Activated naive CD4-positive, alpha-beta T cell treated with anti-CD3 and anti-CD28 coated beads, Interleukin-2, amount 50 U/mL, for 72 hours (primary cell): ENCODE measurements around the gene GIPC2. TPM values are rescaled to one million over a fixed set of nuclear protein-coding genes. Genes with fewer than 3 reads are reported as not detected.
"Not testable (repeated sequence)": the region's sequence is repeated elsewhere in the genome, so short reads cannot be mapped to it uniquely, and the experiment has no call there.

Experiments used
- ATAC-seq, 2 donors: fragments of 150-1000 bp; cut with Tn5 transposase; 2 replicates each; pipeline ENCODE4 v1.10.0; 2021; ENCODE audit warnings: mild to moderate bottlenecking in 2 of 2, moderate library complexity in 2 of 2
- DNase-seq, 2 donors: peaks; one replicate each; pipeline ENCODE4 v3.0.0; 2021 to 2022; ENCODE audit warnings: low spot score in 2 of 2
- H3K27ac Mint-ChIP-seq, 2 donors: one replicate each; pipeline ENCODE4 v1.8.0; 2022; ENCODE audit warnings: mild to moderate bottlenecking in 2 of 2, mixed read lengths in 2 of 2
- H3K36me3 Mint-ChIP-seq, 2 donors: one replicate each; pipeline ENCODE4 v1.8.0; 2022; ENCODE audit warnings: mixed read lengths in 2 of 2
- H3K9me3 Mint-ChIP-seq, 2 donors: one replicate each; pipeline ENCODE4 v1.8.0; 2022; ENCODE audit warnings: mixed read lengths in 2 of 2
- total RNA-seq, 2 donors: library from RNA; stranded (reverse); gene quantifications; one replicate each; pipeline ENCODE4 v1.2.3, GENCODE V29; 2022

Gene GIPC2
- total RNA-seq, 2 donors from 2014 or later, result 0.16 to 0.39 TPM

DNA sequence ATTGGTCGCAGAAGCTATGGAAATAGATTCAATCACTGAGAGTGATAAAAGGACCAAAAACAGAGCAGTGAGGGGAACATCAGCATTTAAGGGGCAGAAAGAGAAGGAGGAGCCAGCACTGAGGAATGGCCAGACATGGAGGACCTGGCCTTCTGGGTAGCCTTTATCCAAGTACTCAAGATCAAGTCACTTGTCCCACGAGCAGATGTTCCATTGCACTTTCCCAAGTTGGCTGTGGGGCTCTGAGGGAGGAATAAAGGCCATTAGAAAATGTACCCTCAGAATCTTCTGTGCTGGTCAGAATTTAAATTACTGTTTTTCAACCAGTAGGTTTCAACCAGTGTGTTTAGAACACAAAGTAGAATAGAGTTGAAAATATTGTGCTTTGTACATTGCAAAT is 55.3 kb downstream of the GIPC2 start:
- DNase-seq (no peak), ATAC-seq (no peak)
- no peaks in the 10 kb centered on the region for H3K9me3 Mint-ChIP-seq
- H3K36me3 Mint-ChIP-seq, result no peaks in the 10 kb centered on the region
- H3K27ac Mint-ChIP-seq, result no peak overlapping the region

DNA sequence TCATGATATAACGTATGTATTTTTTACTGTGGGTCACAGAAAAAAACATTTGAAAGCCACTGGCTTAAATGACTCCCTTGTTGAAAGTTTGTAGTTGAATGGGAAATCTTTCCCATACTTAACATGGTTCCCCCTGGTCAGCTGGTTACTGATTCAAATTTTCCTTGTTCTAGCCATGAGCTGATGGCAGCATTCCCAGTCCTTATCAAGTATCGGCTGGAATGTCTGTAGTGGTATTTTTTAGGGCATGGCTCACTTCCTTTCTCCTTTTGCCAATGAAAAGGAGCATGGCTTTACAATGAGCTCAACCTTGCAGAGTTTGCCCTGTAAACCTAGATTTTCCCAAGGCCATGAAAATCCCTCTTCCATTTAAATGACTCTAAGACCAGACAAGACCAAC is 55.7 kb downstream of the GIPC2 start:
- H3K9me3 Mint-ChIP-seq, result no peaks in the 10 kb centered on the region
- no peak overlapping the region for H3K27ac Mint-ChIP-seq
- H3K36me3 Mint-ChIP-seq, result no peaks in the 10 kb centered on the region
- DNase-seq (no peak), ATAC-seq (no peak)

DNA sequence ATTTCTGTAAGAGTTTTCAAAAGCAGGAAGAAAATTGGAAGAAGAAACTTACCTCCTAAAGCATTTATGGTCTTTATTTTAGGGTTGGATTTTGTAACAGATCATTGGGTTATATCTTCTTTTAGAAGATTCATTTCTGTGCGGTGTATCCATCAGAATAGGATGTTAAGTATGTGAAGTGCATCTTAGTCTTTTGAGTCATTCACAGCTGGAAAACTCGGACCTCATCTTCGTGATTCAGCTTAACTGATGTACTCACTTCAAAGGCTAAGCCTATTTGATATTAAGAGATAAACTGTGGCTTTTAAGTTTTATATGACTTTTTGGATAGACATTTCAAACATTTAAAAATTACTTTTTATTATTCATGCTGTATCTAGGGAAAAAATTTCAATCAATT is 56.3 kb downstream of the GIPC2 start:
- DNase-seq, result no peak
- ATAC-seq, result no peak

DNA sequence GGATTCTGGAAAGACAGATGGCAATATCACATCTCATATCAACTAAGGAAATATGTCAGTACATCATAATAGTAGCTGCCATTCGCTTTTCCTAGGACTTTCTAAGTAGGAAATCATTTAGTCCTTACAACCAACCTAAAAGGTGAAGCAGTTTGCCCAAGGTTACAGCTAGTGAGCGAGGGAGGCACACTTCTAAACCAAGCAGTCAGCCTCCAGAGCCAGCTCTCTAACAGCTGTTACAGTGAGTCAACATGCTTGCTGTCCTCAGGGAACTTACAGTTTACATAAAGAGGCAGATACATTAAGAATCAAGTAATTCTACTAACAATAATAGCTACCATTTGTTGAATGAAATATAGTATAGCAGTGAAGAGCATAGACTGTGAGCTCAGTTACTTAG is 57.1 kb downstream of the GIPC2 start:
- ATAC-seq, result no peak
- H3K9me3 Mint-ChIP-seq, result no peaks in the 10 kb centered on the region
- H3K36me3 Mint-ChIP-seq, result no peaks in the 10 kb centered on the region
- DNase-seq, result no peak
- H3K27ac Mint-ChIP-seq, result no peak overlapping the region

More for the DNA sequence above, 56.3 kb downstream of the GIPC2 start:
- Mint-ChIP-seq H3K36me3 (no peaks in the 10 kb centered on the region), H3K27ac (no peak overlapping the region), H3K9me3 (no peaks in the 10 kb centered on the region)

DNA sequence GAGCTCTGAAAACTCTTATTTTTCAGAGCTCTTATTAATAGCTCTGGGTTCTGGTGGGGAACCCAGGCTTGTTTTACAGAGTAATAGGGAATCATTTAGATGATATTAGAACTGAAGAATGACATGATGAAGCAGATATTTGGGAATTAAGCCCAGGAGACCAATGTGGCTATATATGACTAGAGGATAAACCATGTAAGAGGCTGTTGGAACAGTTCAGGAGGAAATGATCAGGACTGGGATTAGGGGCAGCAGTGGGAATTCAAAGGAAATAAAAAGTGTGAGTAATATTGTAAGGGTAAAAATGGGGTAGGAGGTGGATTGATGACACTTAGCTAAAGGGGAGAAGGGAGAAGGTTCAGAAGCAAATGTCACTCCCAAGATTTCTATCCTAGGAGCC is 58.6 kb downstream of the GIPC2 start:
- H3K27ac Mint-ChIP-seq, result no peak overlapping the region
- DNase-seq (no peak), ATAC-seq (no peak)
- no peaks in the 10 kb centered on the region for H3K9me3 Mint-ChIP-seq
- H3K36me3 Mint-ChIP-seq, result no peaks in the 10 kb centered on the region

DNA sequence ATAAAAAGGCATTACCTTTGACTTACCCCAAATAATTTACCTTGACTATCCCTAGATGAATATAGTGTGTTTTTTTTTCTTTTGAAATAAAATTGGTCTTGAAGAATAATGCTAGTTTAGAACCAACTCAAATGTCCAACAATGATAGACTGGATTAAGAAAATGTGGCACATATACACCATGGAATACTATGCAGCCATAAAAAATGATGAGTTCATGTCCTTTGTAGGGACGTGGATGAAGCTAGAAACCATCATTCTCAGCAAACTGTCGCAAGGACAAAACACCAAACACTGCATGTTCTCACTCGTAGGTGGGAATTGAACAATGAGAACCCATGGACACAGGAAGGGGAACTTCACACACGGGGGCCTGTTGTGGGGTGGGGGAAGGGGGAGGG is 63.9 kb downstream of the GIPC2 start:
- not testable (repeated sequence) for ATAC-seq, H3K27ac Mint-ChIP-seq, H3K36me3 Mint-ChIP-seq, DNase-seq, H3K9me3 Mint-ChIP-seq

DNA sequence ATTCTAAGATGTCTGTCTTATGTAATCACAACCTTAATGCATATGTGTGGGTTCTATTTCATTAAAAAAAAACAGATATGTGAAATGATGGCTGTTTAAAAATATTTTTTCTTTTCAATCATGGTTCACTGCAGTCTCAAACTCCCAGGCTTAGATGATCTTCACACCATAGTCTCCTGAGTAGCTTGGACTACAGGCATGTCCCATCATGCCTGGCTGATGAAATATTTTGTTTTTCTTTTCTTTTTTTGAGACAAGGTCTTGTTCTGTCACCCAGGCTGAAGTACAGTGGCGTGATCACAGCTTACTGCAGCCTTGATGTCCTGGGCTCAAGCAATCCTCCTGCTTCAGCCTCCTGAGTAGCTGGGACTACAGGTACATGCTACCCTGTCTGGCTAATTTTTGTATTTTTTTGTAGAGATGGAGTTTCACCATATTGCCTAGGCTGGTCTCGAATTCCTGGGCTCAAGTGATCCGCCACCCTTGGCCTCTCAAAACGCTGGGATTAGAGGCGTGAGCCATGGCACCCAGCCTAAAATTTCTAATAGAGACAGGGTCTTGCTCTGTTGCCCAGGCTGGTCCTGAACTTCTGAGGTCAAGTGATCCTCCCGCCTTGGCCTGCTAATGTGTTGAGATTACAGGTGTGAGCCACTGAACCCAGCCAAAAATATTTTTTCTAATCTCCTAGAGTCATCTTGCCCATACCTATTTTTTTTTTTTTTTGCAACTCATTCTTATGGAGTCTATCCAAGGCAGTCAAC is 67.6 kb downstream of the GIPC2 start:
- DNase-seq (no peak), ATAC-seq (no peak)
- Mint-ChIP-seq H3K9me3 (no peaks in the 10 kb centered on the region), H3K36me3 (no peaks in the 10 kb centered on the region), H3K27ac (peak overlapping the region in 1 of 2 donors; percentile 20)

DNA sequence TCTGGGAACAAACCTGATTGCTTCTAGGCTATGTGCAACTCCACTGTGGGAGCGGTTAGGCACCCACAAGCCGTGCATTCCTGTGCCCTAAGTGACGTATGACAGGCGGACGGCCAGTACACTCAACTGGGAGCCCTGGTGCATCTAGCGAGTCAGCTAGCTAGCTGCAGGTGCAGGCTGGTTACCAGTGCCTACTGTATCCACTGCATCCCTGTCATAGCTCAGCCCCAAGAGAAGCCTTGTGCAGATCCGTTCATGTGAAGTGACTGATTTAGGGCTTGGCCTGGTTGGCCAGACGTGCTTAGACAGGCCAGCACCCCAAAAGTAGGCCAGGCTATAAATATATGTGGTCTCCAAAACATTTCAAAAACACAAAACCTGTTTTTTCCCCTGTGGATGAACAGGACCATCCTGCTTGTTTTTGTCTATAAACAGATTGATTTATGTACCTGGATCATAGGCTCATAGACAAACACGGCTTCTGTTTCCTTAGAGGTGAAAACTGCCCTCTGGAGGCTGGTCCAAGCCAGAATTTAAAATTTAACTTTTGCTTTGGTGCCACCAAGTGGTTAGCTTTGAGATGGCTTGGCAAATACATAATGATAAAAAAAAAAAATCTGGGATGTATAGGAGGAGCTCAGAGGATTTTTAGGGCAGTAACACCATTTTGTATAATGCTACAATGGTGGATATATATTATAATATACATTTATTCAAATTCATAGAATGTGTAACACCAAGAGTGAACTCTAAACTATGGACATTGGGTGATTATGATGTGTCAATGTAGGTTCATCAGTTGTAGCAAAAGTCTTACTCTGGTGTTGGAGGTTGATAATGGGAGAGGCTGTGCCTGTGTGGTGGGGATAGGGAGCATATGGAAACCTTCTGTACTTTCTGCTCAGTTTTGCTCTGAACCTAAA is 68.5 kb downstream of the GIPC2 start:
- ATAC-seq (peak; percentile 90 to 92), DNase-seq (peak in 1 of 2 donors; percentile 56)
- Mint-ChIP-seq H3K27ac (peak overlapping the region in 1 of 2 donors; percentile 20), H3K36me3 (no peaks in the 10 kb centered on the region), H3K9me3 (no peaks in the 10 kb centered on the region)

DNA sequence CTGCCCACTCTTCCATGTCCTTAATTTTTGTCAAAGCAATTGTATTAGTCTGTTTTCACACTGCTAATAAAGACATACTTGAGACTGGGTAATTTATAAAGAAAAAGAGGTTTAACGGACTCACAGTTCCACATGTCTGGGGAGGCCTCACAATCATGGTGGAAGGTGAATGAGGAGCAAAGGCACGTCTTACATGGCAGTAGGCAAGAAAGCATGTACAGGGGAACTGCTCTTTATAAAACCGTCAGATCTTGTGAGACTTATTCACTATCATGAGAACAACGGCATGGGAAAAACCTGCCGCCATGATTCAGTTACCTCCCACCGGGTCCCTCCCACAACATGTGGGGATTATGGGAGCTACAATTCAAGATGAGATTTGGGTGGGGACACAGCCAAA is 74.7 kb downstream of the GIPC2 start:
- not testable (repeated sequence) for H3K9me3 Mint-ChIP-seq, DNase-seq, H3K27ac Mint-ChIP-seq, H3K36me3 Mint-ChIP-seq, ATAC-seq

DNA sequence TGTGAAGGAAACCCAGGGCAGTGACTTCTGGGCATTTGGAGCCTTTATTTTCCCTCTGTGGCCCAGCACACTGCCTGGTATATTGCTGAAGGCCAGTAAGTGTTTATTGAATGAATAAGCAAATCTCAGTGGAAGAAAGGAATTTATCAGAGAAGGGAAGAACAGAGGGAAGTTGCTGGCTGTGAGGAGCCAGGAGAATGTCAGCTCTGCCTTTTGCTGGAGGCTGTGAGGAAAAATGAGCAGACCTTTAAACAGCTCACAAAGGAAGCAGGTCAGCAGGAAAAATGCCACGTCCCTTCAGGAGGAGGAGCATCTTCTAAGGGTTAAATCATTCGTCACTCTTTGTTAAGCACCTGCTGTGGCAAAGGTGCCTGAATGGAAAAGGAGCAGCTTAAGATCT is 75.9 kb downstream of the GIPC2 start:
- Mint-ChIP-seq H3K36me3 (no peaks in the 10 kb centered on the region), H3K9me3 (no peaks in the 10 kb centered on the region), H3K27ac (no peak overlapping the region)
- ATAC-seq (no peak), DNase-seq (no peak)

DNA sequence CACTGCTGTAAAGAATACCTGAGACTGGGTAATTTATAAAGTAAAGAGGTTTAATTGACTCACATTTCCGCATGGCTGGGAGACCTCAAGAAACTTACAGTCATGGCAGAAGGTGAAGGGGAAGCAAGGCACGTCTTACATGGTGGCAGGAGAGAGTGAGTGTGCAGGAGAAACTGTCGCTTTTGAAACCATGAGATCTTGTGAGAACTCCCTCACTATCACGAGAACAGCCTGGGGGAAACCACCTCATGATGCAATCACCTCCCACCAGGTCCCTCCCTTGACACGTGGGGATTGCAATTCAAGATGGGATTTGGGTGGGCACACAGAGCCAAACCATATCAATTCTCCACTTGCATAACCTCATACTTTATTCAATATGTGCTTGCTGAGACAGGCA is 76.6 kb downstream of the GIPC2 start:
- peak; percentile 43 to 70 for ATAC-seq
- no peak for DNase-seq
- Mint-ChIP-seq H3K27ac (no peak overlapping the region), H3K36me3 (no peaks in the 10 kb centered on the region), H3K9me3 (no peaks in the 10 kb centered on the region)

DNA sequence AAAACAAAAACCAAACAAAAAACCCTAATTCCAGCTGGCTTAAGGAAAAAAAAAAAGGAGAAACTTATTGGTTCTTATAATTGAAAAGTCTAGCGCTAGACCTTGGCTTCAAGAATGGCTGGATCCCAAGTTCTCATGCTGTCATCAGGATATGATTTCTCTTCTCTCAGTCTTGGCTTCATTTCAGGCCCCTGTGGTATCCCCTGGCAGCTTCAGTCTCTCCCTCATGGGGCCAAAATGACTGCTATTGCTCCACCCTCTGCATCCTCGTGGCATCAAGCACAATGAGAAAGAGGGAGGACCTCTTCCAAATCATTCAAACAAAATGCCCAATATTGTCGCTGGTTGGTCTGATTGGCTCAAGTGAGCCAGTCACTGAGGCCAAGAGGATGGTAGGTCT is 80.7 kb downstream of the GIPC2 start:
- ATAC-seq (no peak), DNase-seq (no peak)
- Mint-ChIP-seq H3K36me3 (no peaks in the 10 kb centered on the region), H3K9me3 (no peaks in the 10 kb centered on the region), H3K27ac (no peak overlapping the region)

DNA sequence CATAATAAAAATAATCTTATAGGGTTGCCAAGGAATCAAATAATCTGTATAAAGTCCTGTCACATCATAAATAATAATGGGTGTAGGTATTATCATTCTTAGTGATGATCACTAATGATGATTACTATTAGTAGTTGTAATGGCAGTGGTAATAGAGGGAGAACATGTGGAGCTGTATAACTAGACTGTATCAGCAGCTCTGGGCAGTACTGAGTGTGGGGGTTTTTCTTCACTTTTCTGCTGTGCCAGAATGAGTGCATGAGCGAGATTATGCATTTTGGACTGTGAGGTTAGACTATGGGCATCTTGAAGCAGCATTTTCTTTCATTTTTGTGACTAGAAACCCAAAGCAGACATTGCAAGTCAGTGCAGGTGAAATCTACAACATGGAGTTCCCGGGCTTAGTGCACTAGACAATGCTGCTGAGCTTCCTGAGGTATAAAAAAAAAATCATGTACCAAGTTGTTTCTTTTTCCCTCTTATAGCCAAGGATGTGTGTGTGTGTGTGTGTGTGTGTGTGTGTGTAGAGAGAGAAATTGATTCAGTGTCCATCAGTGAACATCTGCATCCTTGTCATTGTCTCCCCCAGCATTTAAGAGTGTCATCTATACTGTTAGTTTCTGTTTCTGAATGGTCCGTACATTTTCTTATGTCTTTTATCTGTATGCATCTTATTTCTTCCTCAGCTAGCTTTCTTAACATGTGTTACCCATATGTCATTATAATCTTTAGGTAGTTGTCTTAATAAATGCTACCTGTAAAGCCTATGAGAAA is 86.6 kb downstream of the GIPC2 start:
- ATAC-seq (no peak), DNase-seq (no peak)
- H3K36me3 Mint-ChIP-seq, result no peaks in the 10 kb centered on the region
- no peak overlapping the region for H3K27ac Mint-ChIP-seq
- H3K9me3 Mint-ChIP-seq, result no peaks in the 10 kb centered on the region

DNA sequence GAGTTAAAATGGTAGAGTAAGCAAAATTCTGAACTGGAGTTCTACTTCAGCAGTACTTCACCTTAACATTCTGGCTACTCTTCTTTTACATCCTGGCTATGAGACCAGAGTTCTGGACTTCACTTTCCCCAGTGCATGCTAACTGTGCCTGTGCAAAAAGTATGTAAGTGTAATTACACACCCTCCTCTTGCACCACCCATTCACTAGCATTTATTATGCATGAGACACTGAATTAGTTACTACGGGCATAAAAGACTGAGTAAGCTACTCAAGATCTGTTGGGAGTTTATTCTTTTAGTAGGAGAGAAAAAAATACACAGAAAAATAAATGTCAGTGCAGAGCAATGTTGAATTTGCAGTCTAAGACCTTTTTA is 87.2 kb downstream of the GIPC2 start:
- no peak for DNase-seq
- ATAC-seq, result no peak
- Mint-ChIP-seq H3K27ac (no peak overlapping the region), H3K36me3 (no peaks in the 10 kb centered on the region), H3K9me3 (no peaks in the 10 kb centered on the region)

DNA sequence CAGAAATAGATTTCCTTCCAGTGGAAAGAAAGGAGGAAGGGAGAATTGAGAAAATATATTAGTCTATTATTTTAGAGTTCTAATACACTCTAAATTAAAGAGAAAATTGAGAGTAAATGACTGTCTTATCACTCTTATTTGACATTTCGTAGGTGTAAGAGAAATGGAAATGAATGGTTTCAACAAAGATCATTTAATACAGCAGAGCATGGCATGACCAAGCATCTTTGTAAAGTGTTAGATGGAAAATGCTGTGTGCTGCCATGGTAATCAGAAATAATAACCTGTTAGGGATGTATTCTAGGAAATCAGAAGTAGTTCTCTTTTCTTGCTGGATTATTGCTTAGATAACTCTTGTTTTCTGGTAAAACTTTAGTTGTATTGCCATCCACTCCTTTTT is 90.9 kb downstream of the GIPC2 start:
- DNase-seq (no peak), ATAC-seq (no peak)

DNA sequence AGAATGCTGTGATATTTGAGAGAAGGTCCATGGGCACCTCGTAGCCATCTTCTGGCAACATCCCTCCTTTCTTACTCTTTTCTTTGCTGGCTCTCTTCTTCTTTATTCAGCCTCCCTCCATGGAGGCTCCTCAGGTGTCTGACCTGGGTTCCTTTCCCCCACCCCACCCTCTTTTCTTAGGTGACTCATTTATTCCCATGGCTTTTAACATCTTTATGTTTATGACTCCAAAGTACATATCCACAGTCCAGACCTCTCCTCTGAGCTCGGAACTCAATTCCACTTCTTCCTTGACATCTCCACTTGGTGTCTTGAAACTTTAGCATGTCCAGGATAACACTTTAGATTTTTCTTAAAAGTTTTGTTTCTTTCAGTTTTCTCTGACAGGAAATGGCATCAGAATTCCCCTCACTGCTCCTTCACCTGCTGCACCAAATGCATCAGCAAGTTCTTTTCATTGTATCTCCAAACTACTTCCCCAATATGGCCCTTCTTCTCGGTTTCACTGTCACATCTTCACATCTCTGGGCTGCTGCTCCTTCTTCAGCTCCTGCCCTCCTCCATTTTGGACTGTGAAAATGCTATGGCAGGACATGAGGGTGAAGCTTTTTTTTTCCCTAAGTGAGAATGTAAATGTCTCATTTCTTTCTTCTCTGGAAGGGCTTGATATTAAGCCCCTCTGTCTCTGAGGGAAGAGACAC is 95.9 kb downstream of the GIPC2 start:
- ATAC-seq, result no peak
- Mint-ChIP-seq H3K36me3 (no peaks in the 10 kb centered on the region), H3K9me3 (no peaks in the 10 kb centered on the region), H3K27ac (no peak overlapping the region)
- DNase-seq, result no peak

More for the DNA sequence above, 90.9 kb downstream of the GIPC2 start:
- no peaks in the 10 kb centered on the region for H3K36me3 Mint-ChIP-seq
- H3K9me3 Mint-ChIP-seq, result no peaks in the 10 kb centered on the region
- no peak overlapping the region for H3K27ac Mint-ChIP-seq
